ENCODE data around the gene PTPN12.
A peak's percentile ranks its signal among the peaks of the same experiment; 100 is the strongest.

The PTPN12 gene

DNA sequence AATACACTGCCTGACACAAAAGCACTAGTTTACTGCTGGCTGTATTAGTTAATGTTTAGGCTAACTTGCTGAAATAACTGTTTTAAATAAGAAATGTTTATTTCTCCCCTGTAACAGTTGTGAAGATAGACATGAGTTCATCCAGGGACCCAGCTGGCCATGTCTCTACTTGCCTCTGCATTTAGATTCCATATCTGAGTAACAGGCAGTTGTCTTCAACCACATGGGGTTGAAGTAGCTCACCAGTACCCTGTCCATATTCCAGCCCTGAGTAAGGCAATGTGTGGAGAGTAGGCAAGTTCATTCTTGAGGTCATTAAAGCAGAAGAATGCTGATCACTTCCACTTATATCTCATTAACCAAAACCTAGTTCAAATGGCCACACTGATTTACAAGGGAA lies 128.1 kb downstream of the PTPN12 start:
- no peak for DNase-seq (ENCODE audit: low spot score)

DNA sequence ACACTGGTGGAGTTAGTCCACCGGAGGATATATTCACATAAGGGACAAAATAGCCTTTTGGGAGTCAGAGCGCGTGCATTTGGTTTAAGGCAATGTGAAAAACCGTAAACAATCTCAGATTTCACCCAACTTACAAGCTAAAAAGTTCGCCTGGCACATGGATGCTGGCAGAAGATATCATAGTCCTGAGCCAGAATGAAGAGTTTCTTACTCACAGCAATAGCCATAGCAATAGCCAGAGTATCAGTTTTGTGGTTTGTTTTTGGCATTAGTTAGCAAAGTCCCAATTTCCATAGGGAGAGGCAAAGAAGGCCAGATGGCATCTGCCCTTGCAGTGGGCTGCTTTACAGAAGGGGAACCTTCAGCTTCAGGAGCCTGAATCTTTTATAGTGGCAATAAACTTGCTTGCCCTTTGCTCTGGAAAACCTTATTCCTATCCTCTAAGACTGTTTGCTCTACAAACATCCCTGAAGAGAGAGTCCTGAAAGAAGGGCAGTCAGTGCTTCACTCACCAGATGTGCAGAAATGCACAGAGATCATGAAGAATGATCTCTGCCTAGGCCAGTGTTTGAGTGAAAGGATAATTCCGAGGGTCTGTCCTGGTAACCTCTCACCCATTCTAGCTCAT lies 130.5 kb downstream of the PTPN12 start:
- no peak for DNase-seq (ENCODE audit: low spot score)

DNA sequence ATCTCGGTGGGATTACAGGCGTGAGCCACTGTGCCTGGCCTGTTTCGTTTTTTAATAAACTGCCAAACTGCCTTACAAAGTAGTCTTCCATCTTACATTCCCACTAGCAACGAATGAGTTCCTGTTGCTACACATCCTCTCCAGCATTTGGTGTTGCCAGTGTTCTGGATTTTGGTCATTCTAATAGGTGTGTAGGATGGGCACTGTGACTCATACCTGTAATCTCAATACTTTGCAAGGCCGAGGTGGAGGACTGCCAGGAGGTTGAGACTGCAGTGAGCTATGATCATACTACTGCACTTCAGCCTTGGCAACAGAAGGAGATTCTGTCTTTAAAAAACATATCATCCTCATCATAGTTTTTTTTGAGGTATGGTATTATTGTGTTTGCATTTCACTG lies 137.8 kb downstream of the PTPN12 start:
- peak; percentile 39 for DNase-seq (ENCODE audit: low spot score)

DNA sequence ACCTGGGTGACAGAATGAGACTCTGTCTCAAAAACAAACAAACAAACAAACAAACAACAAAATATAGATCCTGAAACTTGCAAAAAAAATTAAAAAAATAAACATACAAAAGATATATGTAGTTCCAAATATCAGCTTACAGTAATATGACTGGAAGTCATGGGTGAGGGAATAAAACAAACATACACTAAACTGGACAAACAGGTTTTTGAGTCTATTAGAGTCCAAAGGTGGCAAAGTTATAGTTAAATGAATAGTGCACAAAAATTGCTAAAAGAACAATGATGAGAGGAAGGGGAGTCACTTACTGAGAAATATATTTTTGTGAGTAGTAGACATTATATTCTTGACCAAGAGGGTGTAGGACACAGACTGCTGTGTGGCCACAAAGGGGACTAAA lies 142.5 kb downstream of the PTPN12 start:
- no peak for DNase-seq (ENCODE audit: low spot score)

DNA sequence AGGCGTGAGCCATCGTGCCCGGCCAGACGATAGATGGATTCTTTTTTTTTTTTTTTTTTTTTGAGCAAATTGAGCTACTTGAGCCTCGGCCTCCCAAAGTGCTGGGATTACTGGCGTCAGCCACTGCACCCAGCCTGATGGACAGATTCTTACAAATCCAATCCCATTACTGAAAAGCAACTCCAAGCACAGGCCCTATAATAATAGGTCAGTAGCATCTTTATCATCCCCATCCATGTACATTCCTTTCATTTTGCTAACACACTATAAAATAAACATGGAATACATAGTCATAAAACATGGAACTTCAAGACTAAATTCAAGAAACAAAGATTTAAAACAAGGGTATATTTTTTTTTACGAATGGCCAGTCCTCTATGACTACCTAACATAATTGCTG lies 143.2 kb downstream of the PTPN12 start:
- DNase-seq (ENCODE audit: low spot score), result no peak

GRCh38 chr7:77684030-77684429 lies 146.9 kb downstream of the PTPN12 start:
- DNase-seq (ENCODE audit: low spot score), result no peak

GRCh38 chr7:77685233-77685632 lies 148.1 kb downstream of the PTPN12 start:
- no peak for DNase-seq (ENCODE audit: low spot score)

DNA sequence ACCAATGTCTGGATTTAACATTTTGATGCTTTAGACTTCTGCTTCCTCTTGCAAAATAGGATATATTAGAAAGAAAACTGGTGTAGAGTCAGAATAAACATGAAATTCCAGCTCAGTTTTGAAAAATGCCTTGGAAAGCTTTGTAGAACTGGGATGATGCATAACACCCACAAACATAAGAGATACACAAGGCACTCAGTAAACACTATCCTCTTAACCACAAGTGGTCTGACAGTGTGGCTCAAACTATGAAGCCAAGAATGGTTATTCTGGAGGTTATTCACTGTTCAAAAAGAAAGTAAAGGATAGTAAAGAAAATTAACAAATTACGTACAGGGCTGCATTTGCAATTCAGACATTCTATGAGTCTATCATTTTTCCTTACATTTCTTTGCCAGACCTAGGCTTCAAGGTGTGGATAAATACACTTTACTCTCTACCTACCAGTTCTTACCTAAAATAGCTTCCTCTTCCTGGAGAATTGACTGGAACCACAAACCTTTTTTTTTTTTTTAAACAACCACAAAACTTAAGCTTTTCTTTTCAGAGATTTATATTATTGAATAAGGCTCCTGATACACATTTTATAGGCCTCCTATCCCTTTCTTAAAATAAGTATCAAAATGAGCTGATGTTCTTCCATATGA lies 150.1 kb downstream of the PTPN12 start:
- DNase-seq (ENCODE audit: low spot score), result no peak

- DNase-seq (ENCODE audit: low spot score), result no peak
These were observed 150.7 kb downstream of the PTPN12 start for GRCh38 chr7:77687747-77688144.

Data from RKO (cell line).